Astrocyte (in vitro differentiated cells and primary cell): Measurements from ENCODE around the gene ROR2. TPM values are rescaled to one million over a fixed set of nuclear protein-coding genes. Genes with fewer than 3 reads are reported as not detected.

Experiments
- DNase-seq: peaks from one replicate; pipeline ENCODE4 v3.0.0-alpha.2; 2010; ENCODE audit warnings: low read depth
- FAIRE-seq: peaks from 2 replicates; lab custom pipeline; 2011; peaks lifted over from hg19 to GRCh38; lab: Jason Lieb, UNC
- H2AFZ ChIP-seq: 2 replicates; pipeline ENCODE4 v1.6.0; 2012; ENCODE audit warnings: low read depth, low read length, inconsistent platforms
- H3K27ac ChIP-seq: 2 replicates; pipeline ENCODE4 v1.5.1; 2011; ENCODE audit warnings: low read depth, low read length, inconsistent platforms
- H3K27me3 ChIP-seq: 2 replicates; pipeline ENCODE4 v1.6.0; 2011; ENCODE audit warnings: low read length, inconsistent platforms; ENCODE audit not compliant: insufficient read depth
- H3K36me3 ChIP-seq: 2 replicates; pipeline ENCODE4 v1.5.1; 2011; ENCODE audit warnings: low read length, inconsistent platforms; ENCODE audit not compliant: insufficient read depth
- H3K4me1 ChIP-seq: 2 replicates; pipeline ENCODE4 v1.5.1; 2011; ENCODE audit warnings: low read length, inconsistent platforms; ENCODE audit not compliant: insufficient read depth
- H3K4me2 ChIP-seq: 2 replicates; pipeline ENCODE4 v1.6.0; 2012; ENCODE audit warnings: low read length, inconsistent platforms
- H3K4me3 ChIP-seq: 2 replicates; pipeline ENCODE4 v1.5.1; 2011; ENCODE audit warnings: low read depth, mild to moderate bottlenecking, low read length, inconsistent platforms; ENCODE audit not compliant: insufficient read depth
- H3K79me2 ChIP-seq: 2 replicates; pipeline ENCODE4 v1.6.0; 2012; ENCODE audit warnings: mild to moderate bottlenecking, low read length, inconsistent platforms; ENCODE audit not compliant: insufficient read depth
- H3K9ac ChIP-seq: 2 replicates; pipeline ENCODE4 v1.6.0; 2012; ENCODE audit warnings: mild to moderate bottlenecking, low read length, inconsistent platforms
- H3K9me3 ChIP-seq: 2 replicates; pipeline ENCODE4 v1.5.1; 2012; ENCODE audit warnings: low read depth, mild to moderate bottlenecking, low read length, inconsistent platforms; ENCODE audit not compliant: insufficient read depth
- H4K20me1 ChIP-seq: 2 replicates; pipeline ENCODE4 v1.6.0; 2012; ENCODE audit warnings: low read length, inconsistent platforms; ENCODE audit not compliant: insufficient read depth
- H3K27ac Mint-ChIP-seq: one replicate; pipeline ENCODE4 v1.8.0; 2021; ENCODE audit warnings: mild to moderate bottlenecking, mixed read lengths; ENCODE audit not compliant: unreplicated experiment
- H3K27me3 Mint-ChIP-seq: one replicate; pipeline ENCODE4 v1.8.0; 2021; ENCODE audit warnings: low read depth, mixed read lengths; ENCODE audit not compliant: unreplicated experiment
- H3K36me3 Mint-ChIP-seq: one replicate; pipeline ENCODE4 v1.8.0; 2021; ENCODE audit warnings: low read depth, mixed read lengths; ENCODE audit not compliant: unreplicated experiment
- H3K4me1 Mint-ChIP-seq: one replicate; pipeline ENCODE4 v1.8.0; 2021; ENCODE audit warnings: low read depth, mixed read lengths; ENCODE audit not compliant: unreplicated experiment
- H3K4me3 Mint-ChIP-seq: one replicate; pipeline ENCODE4 v1.8.0; 2021; ENCODE audit warnings: mild to moderate bottlenecking, moderate library complexity, mixed read lengths; ENCODE audit not compliant: unreplicated experiment
- H3K9me3 Mint-ChIP-seq: one replicate; pipeline ENCODE4 v1.8.0; 2021; ENCODE audit warnings: mild to moderate bottlenecking, mixed read lengths; ENCODE audit not compliant: unreplicated experiment
- CTCF ChIP-seq: IDR thresholded peaks from 2 replicates; pipeline ENCODE4 v1.5.1; 2011; ENCODE audit warnings: low read depth, mild to moderate bottlenecking, inconsistent platforms, low read length, moderate library complexity; ENCODE audit not compliant: insufficient read depth
- EZH2 ChIP-seq: IDR thresholded peaks from 2 replicates; pipeline ENCODE4 v1.6.1; 2012; ENCODE audit warnings: mild to moderate bottlenecking, low read length, inconsistent platforms; ENCODE audit not compliant: insufficient read depth
- total RNA-seq: library from RNA; stranded (reverse); gene quantifications from 2 replicates; pipeline ENCODE4 v1.2.1, GENCODE V29; 2021

Gene ROR2
- total RNA-seq, 1 donor from 2014 or later = 4.9 TPM

GRCh38 chr9:91814201-91814600 lies 135.8 kb downstream of the ROR2 start:
- no peak overlapping the region for H3K9ac ChIP-seq
- no peak overlapping the region for H2AFZ ChIP-seq
- H3K27ac ChIP-seq = no peak overlapping the region
- no peak for FAIRE-seq
- no peaks in the 10 kb centered on the region for H3K9me3 ChIP-seq
- H3K4me3 ChIP-seq = no peak overlapping the region
- H3K79me2 ChIP-seq = no peaks in the 10 kb centered on the region
- TF ChIP-seq EZH2 (no peak), CTCF (no peak)
- no peak overlapping the region for H3K4me3 Mint-ChIP-seq
- peaks cover 14% of the 10 kb centered on the region for H3K27me3 ChIP-seq
- H3K36me3 ChIP-seq = no peaks in the 10 kb centered on the region
- H3K4me1 Mint-ChIP-seq = peaks cover 11% of the 10 kb centered on the region
- H3K9me3 Mint-ChIP-seq = no peaks in the 10 kb centered on the region
- peaks cover 2% of the 10 kb centered on the region for H3K27me3 Mint-ChIP-seq
- H3K4me1 ChIP-seq = peaks cover 18% of the 10 kb centered on the region
- H3K27ac Mint-ChIP-seq = no peak overlapping the region
- no peak for DNase-seq
- H3K4me2 ChIP-seq = no peak overlapping the region
- H4K20me1 ChIP-seq = no peaks in the 10 kb centered on the region
- H3K36me3 Mint-ChIP-seq = no peaks in the 10 kb centered on the region

GRCh38 chr9:91813176-91813795 lies 136.7 kb downstream of the ROR2 start:
- H3K4me3 ChIP-seq = no peak overlapping the region
- peaks cover 22% of the 10 kb centered on the region for H3K4me1 ChIP-seq
- H3K36me3 ChIP-seq = no peaks in the 10 kb centered on the region
- no peaks in the 10 kb centered on the region for H3K9me3 ChIP-seq
- Mint-ChIP-seq H3K27ac (no peak overlapping the region), H3K27me3 (peaks cover 2% of the 10 kb centered on the region), H3K4me3 (no peak overlapping the region), H3K9me3 (no peaks in the 10 kb centered on the region), H3K4me1 (peaks cover 14% of the 10 kb centered on the region), H3K36me3 (no peaks in the 10 kb centered on the region)
- TF ChIP-seq EZH2 = no peak
- no peak for TF ChIP-seq CTCF
- no peak overlapping the region for H3K4me2 ChIP-seq
- FAIRE-seq = no peak
- no peak overlapping the region for H2AFZ ChIP-seq
- H3K9ac ChIP-seq = no peak overlapping the region
- H3K79me2 ChIP-seq = no peaks in the 10 kb centered on the region
- no peak for DNase-seq
- H3K27me3 ChIP-seq = peaks cover 12% of the 10 kb centered on the region
- no peak overlapping the region for H3K27ac ChIP-seq
- H4K20me1 ChIP-seq = no peaks in the 10 kb centered on the region

- Histone ChIP-seq H3K9ac (no peak overlapping the region), H3K4me1 (peaks cover 12% of the 10 kb centered on the region), H3K36me3 (no peaks in the 10 kb centered on the region), H3K27ac (no peak overlapping the region), H3K4me2 (no peak overlapping the region), H3K79me2 (no peaks in the 10 kb centered on the region), H4K20me1 (no peaks in the 10 kb centered on the region), H2AFZ (no peak overlapping the region), H3K27me3 (peaks cover 12% of the 10 kb centered on the region), H3K4me3 (no peak overlapping the region), H3K9me3 (no peaks in the 10 kb centered on the region)
- Mint-ChIP-seq H3K4me1 (peaks cover 9% of the 10 kb centered on the region), H3K36me3 (no peaks in the 10 kb centered on the region), H3K4me3 (no peak overlapping the region), H3K9me3 (no peaks in the 10 kb centered on the region), H3K27ac (peak overlapping the region; percentile 26), H3K27me3 (peaks cover 2% of the 10 kb centered on the region)
- TF ChIP-seq EZH2 (no peak), CTCF (no peak)
- FAIRE-seq (no peak), DNase-seq (no peak)
These were observed 137.8 kb downstream of the ROR2 start for GRCh38 chr9:91812191-91812590.
